ENCODE results near the gene CDH12. TPM values are rescaled to one million over a fixed set of nuclear protein-coding genes. Genes with fewer than 3 reads are reported as not detected.
"Not testable (repeated sequence)": the region's sequence is repeated elsewhere in the genome, so short reads cannot be mapped to it uniquely, and the experiment has no call there.

The CDH12 gene
- total RNA-seq, 4 donors from 2014 or later: not detected

DNA sequence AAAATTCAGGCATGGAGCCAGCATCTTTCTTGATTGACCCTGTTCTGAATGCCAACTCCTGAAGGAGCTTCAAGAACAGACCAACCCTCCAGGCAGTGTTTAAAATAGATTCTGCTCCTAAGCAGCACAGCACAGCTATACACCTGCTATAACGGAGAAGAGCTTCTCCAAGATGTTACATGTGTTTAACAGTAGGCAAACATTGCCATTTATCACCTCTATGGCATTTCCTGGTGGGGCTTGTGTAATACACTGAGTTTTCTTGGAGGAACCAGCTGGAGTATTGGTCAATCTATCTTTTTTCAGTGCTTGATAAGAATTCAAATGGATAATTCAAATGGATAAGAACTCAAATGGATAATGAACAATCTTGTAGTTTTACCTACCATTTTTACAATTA is 615.1 kb downstream of the CDH12 start:
- Histone ChIP-seq H3K27ac (no peak overlapping the region), H3K4me3 (replicated peaks in 1 of 3) (no peak overlapping the region), H3K36me3 (no peaks in the 10 kb centered on the region), H3K27me3 (no peaks in the 10 kb centered on the region), H3K4me1 (no peaks in the 10 kb centered on the region), H3K9me3 (no peaks in the 10 kb centered on the region)
- intact Hi-C loops (cut with DNase I): no loop called here
- TF ChIP-seq, protein P1, sequence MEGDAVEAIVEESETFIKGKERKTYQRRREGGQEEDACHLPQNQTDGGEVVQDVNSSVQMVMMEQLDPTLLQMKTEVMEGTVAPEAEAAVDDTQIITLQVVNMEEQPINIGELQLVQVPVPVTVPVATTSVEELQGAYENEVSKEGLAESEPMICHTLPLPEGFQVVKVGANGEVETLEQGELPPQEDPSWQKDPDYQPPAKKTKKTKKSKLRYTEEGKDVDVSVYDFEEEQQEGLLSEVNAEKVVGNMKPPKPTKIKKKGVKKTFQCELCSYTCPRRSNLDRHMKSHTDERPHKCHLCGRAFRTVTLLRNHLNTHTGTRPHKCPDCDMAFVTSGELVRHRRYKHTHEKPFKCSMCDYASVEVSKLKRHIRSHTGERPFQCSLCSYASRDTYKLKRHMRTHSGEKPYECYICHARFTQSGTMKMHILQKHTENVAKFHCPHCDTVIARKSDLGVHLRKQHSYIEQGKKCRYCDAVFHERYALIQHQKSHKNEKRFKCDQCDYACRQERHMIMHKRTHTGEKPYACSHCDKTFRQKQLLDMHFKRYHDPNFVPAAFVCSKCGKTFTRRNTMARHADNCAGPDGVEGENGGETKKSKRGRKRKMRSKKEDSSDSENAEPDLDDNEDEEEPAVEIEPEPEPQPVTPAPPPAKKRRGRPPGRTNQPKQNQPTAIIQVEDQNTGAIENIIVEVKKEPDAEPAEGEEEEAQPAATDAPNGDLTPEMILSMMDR (IDR thresholded peaks at IDR 0.05): no peak
- TF ChIP-seq POLR2A (IDR thresholded peaks at IDR 0.05): no peak
- 47 to 68% methylated on average over 1 of the region's 1 CpG for WGBS, 2 donors
- no peak for DNase-seq

DNA sequence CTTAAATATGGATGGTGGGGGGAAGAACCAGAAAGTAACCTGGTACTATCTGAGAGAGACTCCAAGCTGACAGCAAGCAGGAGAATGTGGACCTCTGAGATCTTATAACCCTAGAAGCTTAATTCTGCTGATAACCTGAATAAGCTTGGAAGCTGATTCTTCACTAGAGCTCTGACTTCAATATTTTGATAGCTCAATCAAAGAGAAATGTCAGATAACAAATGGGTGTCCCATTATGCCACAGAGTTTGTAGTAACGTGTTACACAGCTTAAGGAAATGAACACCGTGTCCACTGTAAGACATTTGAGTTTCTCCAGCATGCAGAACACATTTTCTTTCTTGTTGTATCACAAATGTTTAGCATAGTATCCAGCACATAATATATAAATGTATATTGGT is 626.7 kb downstream of the CDH12 start:
- H3K27ac ChIP-seq: no peak overlapping the region
- H3K4me1 ChIP-seq: no peaks in the 10 kb centered on the region
- intact Hi-C loops (cut with DNase I): no loop called here
- WGBS, 2 donors: 89 to 93% methylated on average over 2 of the region's 2 CpGs
- no peak for TF ChIP-seq POLR2A (IDR thresholded peaks at IDR 0.05)
- TF ChIP-seq, protein P1 (IDR thresholded peaks at IDR 0.05): no peak
- no peak for DNase-seq
- no peaks in the 10 kb centered on the region for H3K9me3 ChIP-seq
- H3K4me3 ChIP-seq (replicated peaks in 1 of 3): no peak overlapping the region
- H3K27me3 ChIP-seq: no peaks in the 10 kb centered on the region
- no peaks in the 10 kb centered on the region for H3K36me3 ChIP-seq

DNA sequence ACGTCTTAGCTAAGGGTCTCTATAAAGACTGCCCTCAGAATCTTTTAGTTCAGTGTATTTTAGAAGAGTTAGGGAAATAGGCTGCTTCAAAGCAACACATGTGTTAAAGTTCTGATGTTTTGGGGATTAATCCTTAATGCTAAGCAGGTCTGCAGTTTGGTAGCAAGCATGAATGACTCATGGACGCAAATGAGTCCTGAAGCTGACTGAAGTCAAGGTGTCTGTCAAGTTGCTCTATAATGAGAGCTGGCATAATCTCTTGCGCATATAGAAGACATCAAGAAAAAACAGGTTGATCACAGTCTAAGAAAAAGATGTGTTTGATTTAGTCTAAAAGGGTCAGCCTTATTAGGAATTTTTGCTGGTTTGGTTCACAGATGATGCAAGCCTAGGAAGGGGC is 630.1 kb downstream of the CDH12 start:
- Histone ChIP-seq H3K9me3 (no peaks in the 10 kb centered on the region), H3K4me1 (no peaks in the 10 kb centered on the region), H3K27me3 (no peaks in the 10 kb centered on the region), H3K36me3 (no peaks in the 10 kb centered on the region), H3K4me3 (replicated peaks in 1 of 3) (no peak overlapping the region), H3K27ac (no peak overlapping the region)
- TF ChIP-seq POLR2A (IDR thresholded peaks at IDR 0.05): no peak
- TF ChIP-seq, protein P1 (IDR thresholded peaks at IDR 0.05): no peak
- DNase-seq: no peak
- 79 to 80% methylated on average over 3 of the region's 3 CpGs for WGBS, 2 donors
- intact Hi-C loops (cut with DNase I): no loop called here

DNA sequence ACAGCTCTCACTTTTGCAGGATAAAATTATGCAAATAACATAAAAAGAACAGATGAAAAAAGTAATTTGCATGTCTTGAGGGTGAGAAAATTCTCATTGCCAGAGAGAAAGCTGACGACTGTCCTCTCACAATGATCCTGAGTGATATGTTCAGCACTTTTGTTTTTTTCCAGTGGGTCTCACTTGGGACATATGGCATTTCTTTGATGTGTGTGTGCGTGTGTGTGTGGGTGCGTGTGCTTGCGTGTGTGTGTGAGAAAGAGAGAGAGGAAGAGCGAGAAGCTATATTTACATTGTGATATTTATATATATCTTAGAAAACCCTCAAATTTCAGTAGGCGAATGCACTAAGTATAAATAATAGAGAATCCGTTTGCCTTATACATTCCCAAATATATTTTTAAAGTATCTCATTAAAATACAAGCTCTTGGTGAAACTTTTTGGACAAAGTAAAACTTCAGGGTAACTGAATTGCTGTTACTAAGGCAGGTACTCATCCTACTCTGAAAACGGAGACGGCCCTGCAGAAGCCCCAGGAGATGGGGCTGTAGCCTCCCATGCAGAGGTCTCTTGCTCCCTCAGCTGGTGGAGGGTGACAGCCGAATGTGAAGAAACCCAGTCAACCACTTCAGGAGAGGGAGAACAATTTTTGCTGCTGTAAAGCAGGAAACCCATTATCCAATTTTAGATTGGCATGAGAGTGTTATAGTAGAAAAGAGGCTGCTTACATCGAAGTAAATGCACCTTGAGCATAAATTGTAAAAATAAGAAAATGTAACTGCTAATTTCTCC is 639.2 kb downstream of the CDH12 start:
- 49 to 58% methylated on average over 8 to 9 of the region's 11 CpGs for WGBS, 2 donors
- H3K27ac ChIP-seq; H3K9me3 ChIP-seq; H3K4me1 ChIP-seq; H3K4me3 ChIP-seq (replicated peaks in 1 of 3); intact Hi-C loops (cut with DNase I); DNase-seq; H3K27me3 ChIP-seq; H3K36me3 ChIP-seq: not testable (repeated sequence)

DNA sequence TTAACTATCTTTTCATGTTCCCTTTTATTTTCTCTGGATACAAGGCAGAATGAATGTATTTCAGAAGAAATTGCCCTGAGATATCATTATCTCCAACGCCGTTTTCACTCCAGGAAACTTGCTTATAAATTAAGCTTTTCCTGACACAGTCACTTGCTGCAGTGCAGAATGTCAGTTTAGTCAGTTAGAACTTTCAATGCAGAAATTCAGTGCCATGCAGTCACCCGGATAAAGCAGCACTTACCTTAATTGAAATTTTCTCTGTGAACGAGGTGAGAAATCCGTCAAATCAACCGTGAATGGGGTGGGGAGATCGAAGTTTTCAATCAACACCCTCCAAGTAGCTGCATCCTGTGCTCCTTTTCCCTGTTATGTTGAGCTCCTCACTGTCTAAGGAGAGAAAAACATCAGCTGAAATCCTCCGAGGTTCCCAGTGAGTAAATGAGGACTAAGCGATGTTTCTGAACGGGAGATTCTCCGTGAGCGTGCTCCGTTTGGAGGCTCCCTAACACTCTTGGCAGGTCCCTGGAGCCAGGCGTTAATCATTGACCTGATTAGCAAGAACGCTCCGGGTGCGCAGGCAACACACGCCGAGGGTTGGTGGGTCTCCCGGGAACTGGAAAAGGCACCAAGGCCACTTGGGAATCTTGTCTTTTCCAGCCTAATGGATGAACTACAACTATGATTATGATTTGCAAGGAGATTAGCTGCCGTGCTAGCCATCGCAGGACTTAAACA is 640.7 kb downstream of the CDH12 start:
- 12 to 32% methylated on average over 9 to 10 of the region's 22 CpGs for WGBS, 2 donors
- H3K4me3 ChIP-seq (replicated peaks in 1 of 3); intact Hi-C loops (cut with DNase I); H3K4me1 ChIP-seq; H3K9me3 ChIP-seq; H3K36me3 ChIP-seq; H3K27me3 ChIP-seq; H3K27ac ChIP-seq; DNase-seq: not testable (repeated sequence)

DNA sequence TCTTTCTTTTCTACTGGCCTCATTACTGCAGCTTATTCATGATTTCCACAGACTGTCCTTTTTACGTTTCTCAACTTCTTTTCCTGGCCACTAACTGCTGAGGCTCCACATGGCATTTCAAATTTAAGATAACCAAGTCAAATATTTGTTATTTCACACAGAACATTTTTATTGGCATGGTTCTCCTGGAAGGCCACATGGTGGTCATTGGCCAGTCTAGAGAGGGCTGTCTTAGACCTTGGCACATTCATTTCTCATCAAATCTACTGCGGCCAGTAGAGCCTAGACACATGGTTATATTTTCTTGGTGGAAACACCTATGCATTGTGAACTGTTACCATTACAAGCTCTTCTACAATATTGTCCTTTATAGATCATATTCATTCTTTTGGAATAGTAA is 644.7 kb downstream of the CDH12 start:
- H3K36me3 ChIP-seq; DNase-seq; H3K27me3 ChIP-seq; H3K4me3 ChIP-seq (replicated peaks in 1 of 3); H3K4me1 ChIP-seq; H3K9me3 ChIP-seq; H3K27ac ChIP-seq; intact Hi-C loops (cut with DNase I): not testable (repeated sequence)
- 86 to 88% methylated on average over 2 of the region's 2 CpGs for WGBS, 2 donors

DNA sequence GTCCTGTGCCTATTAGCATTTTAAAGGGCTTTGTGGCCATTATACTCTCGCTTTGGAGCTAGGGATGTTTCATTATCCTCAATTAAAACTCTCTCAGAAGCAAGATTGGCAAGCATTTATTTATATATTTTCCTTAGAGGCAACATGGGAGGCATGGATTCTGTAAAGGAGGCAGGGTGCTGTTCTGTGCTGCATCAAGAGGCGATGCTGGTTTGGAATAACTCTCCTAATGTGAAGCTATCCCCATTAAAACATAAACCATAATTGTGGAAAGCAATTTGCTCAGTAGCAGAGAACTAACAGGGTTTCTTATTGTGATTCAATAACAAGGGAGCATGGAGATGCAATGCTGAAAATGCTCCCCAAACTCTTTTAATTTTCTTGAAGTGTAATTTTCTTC is 664.5 kb downstream of the CDH12 start:
- 87 to 93% methylated on average over 2 of the region's 2 CpGs for WGBS, 2 donors
- H3K4me1 ChIP-seq; DNase-seq; H3K9me3 ChIP-seq; H3K27me3 ChIP-seq; H3K36me3 ChIP-seq; H3K4me3 ChIP-seq (replicated peaks in 1 of 3); intact Hi-C loops (cut with DNase I); H3K27ac ChIP-seq: not testable (repeated sequence)

DNA sequence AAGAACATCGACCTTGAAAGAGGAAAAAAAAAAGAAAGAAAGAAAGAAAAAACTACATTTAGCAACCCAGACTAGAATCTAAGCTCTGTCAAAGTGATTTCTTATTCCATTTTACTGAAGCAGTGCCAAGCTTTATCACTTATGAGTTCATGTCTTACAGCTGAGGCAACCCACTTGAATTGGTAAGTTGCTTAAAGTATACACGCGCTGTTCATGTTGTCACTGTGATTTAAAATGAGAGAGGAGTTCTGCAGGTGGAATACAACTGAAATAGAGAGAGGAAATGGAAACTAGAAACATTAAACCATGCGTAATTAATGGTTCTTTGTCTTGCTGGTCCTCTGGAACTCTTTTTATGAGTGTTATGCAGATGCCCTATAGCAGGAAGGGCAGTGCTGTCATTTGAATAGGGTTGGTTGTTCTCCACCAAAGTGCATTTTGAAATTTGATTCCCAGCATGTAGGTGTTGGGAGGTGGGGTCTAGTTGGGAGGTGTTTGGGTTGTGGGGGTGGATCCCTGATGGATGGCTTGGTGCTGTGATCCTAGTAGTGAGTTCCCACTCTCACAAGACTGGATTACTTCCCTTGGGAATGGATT is 665.4 kb downstream of the CDH12 start:
- H3K4me1 ChIP-seq; H3K27ac ChIP-seq; H3K9me3 ChIP-seq; DNase-seq; intact Hi-C loops (cut with DNase I); H3K36me3 ChIP-seq; H3K4me3 ChIP-seq (replicated peaks in 1 of 3); H3K27me3 ChIP-seq: not testable (repeated sequence)
- WGBS, 2 donors: 48 to 55% methylated on average over 4 of the region's 4 CpGs

DNA sequence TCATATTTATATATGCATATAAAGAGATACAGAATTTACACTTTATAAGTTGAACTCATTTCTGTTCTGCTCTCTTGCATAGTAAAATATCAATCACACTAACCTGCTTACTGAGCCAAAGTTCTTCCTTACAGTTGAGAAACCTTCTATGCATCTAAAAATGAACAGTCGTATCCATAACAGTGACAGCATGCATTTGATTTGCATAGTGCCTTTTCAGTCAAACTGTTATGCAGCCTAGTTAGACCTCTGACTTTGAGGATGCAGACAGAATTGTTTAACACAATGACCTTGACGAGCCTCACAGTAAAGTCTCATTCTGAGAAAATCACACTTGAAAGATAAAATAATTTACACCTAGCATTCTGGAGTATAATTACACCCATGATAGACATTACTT is 683.9 kb downstream of the CDH12 start:
- H3K9me3 ChIP-seq; H3K36me3 ChIP-seq; H3K4me1 ChIP-seq; DNase-seq; intact Hi-C loops (cut with DNase I); H3K27ac ChIP-seq; H3K4me3 ChIP-seq (replicated peaks in 1 of 3); H3K27me3 ChIP-seq: not testable (repeated sequence)
- 52 to 70% methylated on average over 2 of the region's 2 CpGs for WGBS, 2 donors

Data from thyroid gland (tissue), 4 donors.